GM19438 (cell line): ENCODE measurements around the gene TMEM119.

Source experiments
- ATAC-seq: cut with Tn5 transposase; IDR thresholded peaks from one replicate; pipeline ENCODE4 v1.9.1; 2021; ENCODE audit warnings: low read depth; ENCODE audit not compliant: unreplicated experiment

The TMEM119 gene, protein sequence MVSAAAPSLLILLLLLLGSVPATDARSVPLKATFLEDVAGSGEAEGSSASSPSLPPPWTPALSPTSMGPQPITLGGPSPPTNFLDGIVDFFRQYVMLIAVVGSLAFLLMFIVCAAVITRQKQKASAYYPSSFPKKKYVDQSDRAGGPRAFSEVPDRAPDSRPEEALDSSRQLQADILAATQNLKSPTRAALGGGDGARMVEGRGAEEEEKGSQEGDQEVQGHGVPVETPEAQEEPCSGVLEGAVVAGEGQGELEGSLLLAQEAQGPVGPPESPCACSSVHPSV

DNA sequence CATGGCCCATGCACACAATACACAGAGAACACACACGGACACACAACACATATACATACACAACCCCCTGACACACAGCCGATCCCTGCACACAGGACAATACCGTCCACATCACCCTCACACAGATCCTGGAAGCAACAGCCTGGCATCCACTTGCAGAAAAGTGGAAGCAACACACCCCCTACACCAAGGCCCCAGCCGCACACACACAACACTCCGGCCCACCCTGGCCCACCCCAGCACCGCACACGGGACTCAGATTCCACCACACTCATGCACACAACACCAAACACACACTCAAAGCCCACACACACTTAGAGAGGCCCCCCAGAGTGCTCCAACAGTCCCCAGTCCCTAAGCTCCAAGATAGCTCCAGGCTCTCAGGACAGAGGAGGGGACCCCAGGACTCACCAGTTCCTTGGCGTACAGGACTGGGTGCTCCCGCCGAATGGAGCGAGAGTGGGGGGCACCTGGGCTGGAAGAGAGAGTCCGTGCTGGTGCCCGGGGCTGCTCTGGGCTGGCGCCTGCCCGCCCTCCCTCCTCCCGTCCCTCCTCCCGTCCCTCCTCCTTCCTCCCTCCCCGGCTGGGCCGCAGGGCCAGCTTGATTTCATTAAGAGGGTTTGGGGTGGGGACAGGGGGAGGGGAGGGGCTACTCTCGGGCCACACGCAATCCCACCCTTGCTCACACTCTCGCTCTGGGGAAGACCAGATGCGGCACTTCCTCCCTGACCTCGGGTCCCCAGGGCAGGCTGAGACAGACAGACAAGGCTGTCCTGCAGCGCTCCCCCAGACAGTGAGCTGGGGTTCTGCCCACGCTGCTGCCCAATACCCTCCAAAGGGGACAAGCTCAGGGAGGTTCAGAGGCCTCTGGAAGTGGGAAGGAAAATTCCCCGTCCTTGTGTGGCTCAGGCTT is at the start of gene TMEM119:
Gene TMEM119, minus strand, starts transcription at position 526 of the 913 bp plus-strand sequence. CDS start 5,701 bp downstream, outside the sequence.
- no peak for ATAC-seq

GRCh38 chr12:108646600-108647579 is 49.0 kb upstream of the TMEM119 start:
- ATAC-seq = no peak

DNA sequence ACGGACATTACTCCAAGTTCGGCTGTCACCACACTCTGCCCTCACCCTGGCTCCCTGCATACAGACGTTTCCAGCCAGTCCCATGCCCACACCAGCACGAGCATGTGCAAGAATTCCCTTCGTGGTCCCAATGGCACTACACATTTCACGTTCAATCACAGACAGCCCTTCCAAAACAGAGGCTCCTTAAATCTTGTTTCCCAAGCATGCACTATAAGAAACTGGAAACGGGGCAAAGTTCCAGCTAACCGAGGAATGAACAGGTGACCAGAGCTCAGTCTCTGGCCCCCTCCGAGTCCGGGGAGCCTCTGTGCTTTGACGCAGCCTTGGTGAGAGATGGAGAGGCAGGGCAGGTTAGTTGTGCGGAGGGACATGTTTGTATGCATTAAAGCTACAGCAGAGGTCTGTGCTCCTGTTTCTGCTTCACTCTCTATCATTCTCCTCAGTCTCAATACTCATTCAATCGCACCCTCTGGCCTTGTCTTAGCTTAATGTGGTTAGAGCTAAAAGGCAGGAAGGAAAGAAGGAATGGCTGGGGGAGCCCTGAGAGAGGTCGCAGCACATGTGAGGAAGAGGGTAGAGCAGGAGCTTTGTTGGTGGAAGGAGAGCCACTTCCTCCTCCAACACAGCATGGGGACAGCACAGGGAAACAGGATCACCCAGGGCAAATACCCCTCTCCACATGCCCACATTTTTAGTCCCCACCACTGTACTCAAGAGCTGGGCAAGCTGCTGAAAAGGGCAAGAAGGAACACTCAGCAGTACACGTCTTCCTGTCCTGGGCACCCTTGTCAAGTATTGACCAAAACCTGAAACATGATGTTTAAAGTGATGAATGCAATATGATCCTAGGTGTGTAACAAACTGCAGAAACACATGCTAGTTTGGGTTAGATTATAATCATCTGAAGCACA is 48.1 kb upstream of the TMEM119 start:
- ATAC-seq = no peak

DNA sequence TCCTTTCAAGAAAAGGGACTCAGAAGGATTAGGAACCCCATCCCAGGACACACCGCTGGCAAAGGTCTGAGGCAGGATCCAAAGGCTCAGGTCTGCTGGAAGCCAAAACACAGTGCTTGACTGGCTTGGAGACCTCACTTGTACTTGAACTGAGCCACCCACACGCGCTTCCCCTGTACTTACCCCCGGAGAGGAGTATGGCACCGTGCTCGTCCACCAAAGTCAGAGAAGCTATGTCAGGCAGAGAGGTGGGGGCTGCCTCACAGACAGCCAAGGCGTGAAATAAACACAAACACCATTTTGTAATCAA is 46.9 kb upstream of the TMEM119 start:
- no peak for ATAC-seq

GRCh38 chr12:108643941-108644810 is 46.3 kb upstream of the TMEM119 start:
- no peak for ATAC-seq

- ATAC-seq = no peak
These were observed 45.2 kb upstream of the TMEM119 start for GRCh38 chr12:108642899-108643654.

DNA sequence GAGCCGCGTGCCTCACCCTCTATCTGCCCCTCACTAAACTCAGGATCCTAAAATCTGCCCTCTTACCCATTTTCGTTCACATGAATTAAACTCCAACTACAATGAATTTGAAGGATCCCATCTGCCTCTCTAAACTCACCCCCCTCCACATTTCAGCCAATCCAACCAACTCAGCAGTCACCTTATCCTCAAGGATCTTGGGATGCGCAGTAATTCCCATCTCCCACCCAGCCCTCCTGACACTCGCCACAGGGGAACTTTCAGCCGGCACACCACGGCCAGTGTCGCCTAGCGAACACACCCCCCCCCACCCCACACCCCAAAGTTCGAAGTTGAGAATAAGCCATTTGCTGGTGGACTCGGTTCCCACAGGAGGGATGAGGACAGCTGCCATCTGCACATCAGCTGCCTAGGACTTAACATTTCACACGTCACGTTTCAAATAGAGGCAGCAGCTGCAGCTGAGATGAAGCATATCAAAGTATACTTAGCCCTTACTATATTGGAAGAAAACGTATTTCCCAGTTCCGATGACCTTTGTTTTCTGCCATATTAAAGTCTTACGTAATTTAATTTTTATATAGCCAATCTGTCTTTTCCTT is 44.5 kb upstream of the TMEM119 start:
- ATAC-seq = no peak

DNA sequence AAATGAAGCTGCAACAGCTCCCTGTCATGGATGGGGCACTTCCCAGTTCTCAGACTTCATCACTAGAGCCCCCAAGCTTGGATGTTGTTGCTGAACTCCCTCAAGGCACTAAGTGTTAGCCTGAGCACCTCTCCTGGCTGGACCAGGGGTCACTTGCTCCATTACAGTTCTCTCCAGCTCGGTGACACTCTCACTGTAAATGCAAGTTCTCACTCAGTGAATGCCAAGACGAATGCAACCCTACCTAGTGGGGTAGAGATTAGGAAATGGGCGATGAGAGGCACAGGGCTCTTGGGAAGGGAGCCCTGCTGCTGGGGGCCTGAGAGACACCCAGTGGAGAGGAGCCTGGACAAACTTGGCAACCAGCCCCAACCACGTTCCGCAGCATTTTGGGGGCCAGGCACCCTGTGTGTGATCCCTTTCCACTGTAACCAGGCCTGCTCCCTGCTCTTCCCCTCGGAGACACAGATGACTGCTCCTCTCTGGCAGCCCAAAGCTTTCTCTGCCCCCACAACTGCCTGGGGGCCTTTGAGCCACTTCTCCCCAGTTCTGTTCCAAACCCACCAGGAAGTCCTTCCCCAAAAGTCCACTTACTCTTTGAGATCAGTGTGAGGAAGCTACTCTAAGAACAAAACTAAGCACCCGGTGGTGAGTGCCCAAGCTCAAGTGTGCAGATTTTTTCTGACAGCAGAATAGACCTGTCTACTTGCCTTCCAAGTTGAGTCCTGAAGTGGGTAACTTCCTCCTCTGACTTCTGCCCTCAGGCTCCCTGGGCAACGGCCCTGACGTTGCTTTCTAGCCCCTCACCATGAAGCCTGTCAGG is 43.8 kb upstream of the TMEM119 start:
- no peak for ATAC-seq

DNA sequence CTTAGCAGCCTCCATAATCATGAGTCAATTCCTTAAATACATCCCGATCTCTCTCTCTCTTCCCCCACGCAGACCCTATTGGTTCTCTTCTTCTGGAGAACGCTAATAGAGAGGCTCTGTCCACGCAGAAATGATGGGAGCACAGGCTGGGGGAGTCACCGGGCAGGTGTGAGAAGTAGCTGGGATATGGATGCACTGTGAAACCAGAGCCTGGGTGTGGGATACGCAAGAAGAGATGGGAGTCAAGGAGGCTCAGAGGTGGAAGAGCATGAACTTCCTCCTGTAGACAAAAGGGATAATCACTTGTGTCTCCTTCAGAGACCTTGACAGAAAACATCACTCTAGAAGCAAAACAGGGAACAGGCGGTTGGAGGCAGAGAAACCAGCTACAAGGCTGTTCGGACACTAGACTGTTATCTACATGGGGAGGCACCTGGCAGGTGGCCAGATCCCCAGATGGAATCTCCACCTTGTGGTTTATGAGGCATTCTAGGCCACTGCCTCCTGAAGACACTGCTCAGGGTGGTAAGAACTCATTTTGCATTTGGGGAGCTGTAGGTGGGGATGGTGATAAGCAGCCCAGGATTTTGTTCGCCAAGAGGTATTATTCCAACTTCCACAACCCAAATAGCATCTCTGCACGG is 43.0 kb upstream of the TMEM119 start:
- ATAC-seq = no peak

DNA sequence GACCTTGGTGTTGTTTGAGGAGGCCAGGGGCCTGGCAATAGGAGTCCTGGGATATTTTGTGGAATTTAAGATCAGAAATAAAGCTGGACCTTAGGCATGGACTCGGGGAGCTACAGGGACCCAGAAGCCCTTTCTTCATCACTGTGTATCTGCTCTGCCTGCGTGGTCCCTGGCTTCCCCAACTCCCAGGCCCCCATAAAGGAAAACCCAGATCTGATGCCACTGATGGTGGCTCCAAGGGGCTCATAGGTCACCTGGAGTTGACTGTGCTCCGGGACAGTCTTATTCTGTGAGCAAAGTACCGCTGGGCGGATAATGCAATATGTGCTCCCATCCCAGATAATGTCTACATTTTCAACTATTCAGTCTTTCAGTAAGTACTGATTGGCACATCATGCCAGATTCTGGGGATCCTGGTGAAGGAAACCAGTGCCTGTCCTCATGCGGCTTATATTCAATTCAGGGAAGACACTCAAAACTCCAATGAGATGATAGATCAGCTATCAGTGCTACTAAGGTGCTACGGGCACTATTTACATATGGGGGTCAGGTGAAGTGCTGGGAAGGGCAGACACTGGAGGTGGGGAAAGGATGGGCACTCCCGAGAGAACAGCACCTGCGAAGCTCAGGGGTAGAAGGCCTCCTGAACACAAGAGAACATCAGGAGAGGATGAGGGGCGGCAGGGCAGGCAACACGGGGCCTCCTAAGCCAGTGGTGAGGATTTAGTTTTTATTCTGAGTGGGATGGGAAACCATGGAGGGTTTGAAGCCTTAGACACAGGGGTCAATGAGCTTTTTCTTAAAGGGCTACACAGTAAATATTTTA is 41.3 kb upstream of the TMEM119 start:
- no peak for ATAC-seq

GRCh38 chr12:108638141-108638827 is 40.4 kb upstream of the TMEM119 start:
- no peak for ATAC-seq

DNA sequence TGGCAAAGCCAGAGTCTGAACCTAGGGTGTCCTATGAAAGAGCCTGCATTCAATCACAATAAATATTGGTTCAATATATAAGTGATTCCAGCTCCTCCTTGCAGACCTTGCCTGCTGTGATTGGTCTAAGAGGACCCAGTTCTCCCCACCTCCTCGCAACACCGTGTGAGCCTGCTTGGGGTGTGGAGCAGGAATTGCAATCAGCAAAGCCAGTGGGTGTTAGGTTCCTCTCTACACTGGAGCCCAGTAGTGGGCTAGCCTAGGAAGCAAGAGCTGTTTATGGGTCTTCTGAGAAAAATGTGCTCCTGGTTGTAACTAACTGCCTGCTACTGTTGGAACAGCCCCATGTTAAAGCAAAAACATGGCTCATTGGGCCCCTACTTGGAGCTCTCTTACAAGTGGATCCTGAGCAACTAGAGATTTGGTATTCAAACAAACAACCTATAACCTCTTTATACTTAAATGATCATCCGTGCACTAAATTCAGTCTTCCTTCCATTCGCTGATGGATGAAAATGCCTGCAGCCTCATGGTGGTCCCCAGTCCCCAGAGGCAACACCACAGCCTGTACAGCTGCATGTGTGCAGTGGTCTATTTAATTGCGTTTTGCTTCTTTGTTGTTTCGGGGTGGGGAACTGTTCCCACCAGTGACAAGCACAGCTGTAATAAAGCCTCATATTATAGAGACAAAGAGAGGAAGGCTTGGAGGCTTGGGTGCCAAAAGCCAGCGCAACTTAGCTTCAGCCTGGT is 39.5 kb upstream of the TMEM119 start:
- ATAC-seq = no peak

DNA sequence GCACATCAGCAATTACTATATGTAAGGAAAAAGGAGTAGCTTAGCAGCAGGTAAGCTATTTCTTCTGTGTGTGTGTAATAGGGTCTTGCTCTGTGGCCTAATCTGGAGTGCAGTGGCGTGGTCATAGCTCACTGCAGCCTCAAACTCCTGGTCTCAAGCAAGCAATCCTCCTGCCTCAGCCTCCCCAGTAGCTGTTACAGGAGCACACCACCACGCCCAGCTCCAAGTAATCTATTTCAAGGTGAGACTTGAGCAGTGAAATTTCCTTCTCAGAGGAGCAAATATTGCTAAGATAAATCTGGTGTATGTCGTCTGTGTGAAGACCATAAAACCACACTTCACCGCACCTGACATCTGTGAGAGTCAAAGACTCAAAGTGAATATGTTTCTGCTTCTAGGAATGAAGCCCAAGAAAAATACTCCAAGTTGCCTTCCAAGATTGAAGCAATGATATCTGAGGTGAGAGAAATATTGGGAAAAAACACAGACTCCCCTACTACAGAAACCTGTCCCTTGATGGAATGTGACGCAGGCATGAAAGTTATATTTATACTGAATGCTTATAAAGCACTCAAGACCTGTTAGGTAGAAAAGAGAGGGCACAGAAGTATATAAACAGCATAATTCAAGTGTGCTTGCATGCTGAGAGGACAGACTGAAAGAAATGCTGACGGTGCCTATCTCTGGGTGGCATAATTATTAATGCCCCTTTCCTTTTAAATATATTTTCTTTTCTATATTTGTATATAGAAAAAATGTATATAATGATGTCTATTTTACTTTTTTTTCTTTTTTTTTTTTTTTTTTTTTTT is 38.3 kb upstream of the TMEM119 start:
- ATAC-seq = no peak
